ENCODE data around the gene TSPYL2. TPM values are rescaled to one million over a fixed set of nuclear protein-coding genes. Genes with fewer than 3 reads are reported as not detected.

Gene TSPYL2
- total and polyA plus RNA-seq, 2 of the 8 experiments (the other 6 are each of a cell fraction or from before 2014, with no cell fraction given), result 13.4 to 13.7 TPM

DNA sequence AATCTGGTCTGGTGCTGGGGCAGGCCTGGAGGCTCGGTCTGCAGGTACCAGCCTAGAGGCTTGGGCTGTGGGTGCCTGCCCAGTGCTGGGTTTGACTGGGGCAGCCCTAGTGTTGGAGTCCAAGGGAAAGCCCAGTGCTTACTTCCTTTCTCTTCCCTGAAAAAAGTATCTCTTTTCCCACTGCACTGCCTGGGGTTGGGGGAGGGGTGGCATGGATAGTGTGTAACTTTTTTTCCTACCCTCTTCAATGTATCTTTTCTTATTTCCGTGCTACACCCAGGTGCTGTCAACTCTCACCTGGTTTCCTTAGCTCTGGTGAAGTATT lies 33.3 kb downstream of the TSPYL2 start (continued):
- TF ChIP-seq PHF8 (conservative IDR thresholded peaks at IDR 0.05; ENCODE audit: low read depth, low read length), result no peak
- no peak for TF ChIP-seq CTCF (IDR thresholded peaks at IDR 0.05; ENCODE audit: control extremely low read depth in 1 of 3, insufficient read depth in 1 of 3, low read depth in 1 of 3, low read length in 3 of 3)
- TF ChIP-seq CEBPB (IDR thresholded peaks at IDR 0.05; ENCODE audit: low read depth, low read length), result no peak
- TF ChIP-seq JUND (IDR thresholded peaks at IDR 0.05; ENCODE audit: low read length), result no peak
- no peak for TF ChIP-seq NRF1 (IDR thresholded peaks at IDR 0.05; ENCODE audit: low read depth, low read length)
- no peak for TF ChIP-seq HDAC2 (IDR thresholded peaks at IDR 0.05; ENCODE audit: borderline replicate concordance in 1 of 2, low read depth in 2 of 2, low read length in 2 of 2)
- TF ChIP-seq JUN (IDR thresholded peaks at IDR 0.05; ENCODE audit: low read depth, low read length), result no peak
- TF ChIP-seq SIX5 (IDR thresholded peaks at IDR 0.05; ENCODE audit: low read depth, low read length), result no peak
- TF ChIP-seq SIN3A (conservative IDR thresholded peaks at IDR 0.05 in 1 of 2, IDR thresholded peaks at IDR 0.05 in 1 of 2; ENCODE audit: low read depth in 1 of 2, low read length in 2 of 2), result no peak
- no peak for TF ChIP-seq RFX5 (IDR thresholded peaks at IDR 0.05; ENCODE audit: borderline replicate concordance, low read depth, low read length)
- no peak for TF ChIP-seq CHD2 (IDR thresholded peaks at IDR 0.05; ENCODE audit: low read length)
- TF ChIP-seq ATF3 (IDR thresholded peaks at IDR 0.05; ENCODE audit: insufficient read depth, low read depth, low read length), result no peak
- TF ChIP-seq SP4 (IDR thresholded peaks at IDR 0.05; ENCODE audit: low read length), result no peak
- no peak for TF ChIP-seq CHD1 (IDR thresholded peaks at IDR 0.05; ENCODE audit: low read depth, low read length)
- TF ChIP-seq E2F6 (IDR thresholded peaks at IDR 0.05), result no peak
- no peak for TF ChIP-seq RBBP5 (IDR thresholded peaks at IDR 0.05; ENCODE audit: borderline replicate concordance, low read depth, low read length)
